Tibial nerve (tissue), 3 donors: ENCODE measurements around the gene APOBEC2.

Experiments
- CTCF ChIP-seq, 5 experiments: fragments of 200-600 bp in 3 of 5; fragments of 450-650 bp in 2 of 5; sonication (generic) in 3 of 5; IDR thresholded peaks; one replicate each; pipeline ENCODE4 v1.5.1; 2016 to 2019; ENCODE audit warnings: antibody characterized with exemption in 5 of 5, mild to moderate bottlenecking in 3 of 5, moderate library complexity in 2 of 5
- POLR2A ChIP-seq, 2 donors: fragments of 450-650 bp; IDR thresholded peaks; one replicate each; pipeline ENCODE4 v1.6.1; 2017; ENCODE audit warnings: antibody characterized with exemption in 2 of 2, mild to moderate bottlenecking in 2 of 2, moderate library complexity in 2 of 2

GRCh38 chr6:41056768-41057490, 3.9 kb downstream of the APOBEC2 start:
- TF ChIP-seq CTCF (IDR thresholded peaks at IDR 0.05) (no peak), POLR2A (IDR thresholded peaks at IDR 0.05) (no peak)
